Smooth muscle cell (in vitro differentiated cells): ENCODE measurements around the gene VAMP5. TPM values are rescaled to one million over a fixed set of nuclear protein-coding genes. Genes with fewer than 3 reads are reported as not detected.
A peak's percentile ranks its signal among the peaks of the same experiment; 100 is the strongest.

Experiments used
- DNase-seq: peaks from one replicate; lab custom pipeline; 2025; ENCODE audit not compliant: unreplicated experiment; lab: John Stamatoyannopoulos, UW
- H2AFZ ChIP-seq: fragments of 200-600 bp; sonication (generic); 2 replicates; pipeline ENCODE4 v1.6.0; 2016; ENCODE audit warnings: antibody characterized with exemption, low read depth, mild to moderate bottlenecking
- H3F3A ChIP-seq: fragments of 200-600 bp; sonication (generic); 2 replicates; pipeline ENCODE4 v1.6.0; 2017; ENCODE audit warnings: antibody characterized with exemption, low read depth
- H3K27ac ChIP-seq: fragments of 200-600 bp; sonication (generic); 2 replicates; pipeline ENCODE4 v1.5.1; 2016; ENCODE audit warnings: low read depth, mild to moderate bottlenecking
- H3K27me3 ChIP-seq: fragments of 200-600 bp; sonication (generic); 2 replicates; pipeline ENCODE4 v1.6.1; 2016; ENCODE audit warnings: low read depth, mild to moderate bottlenecking
- H3K36me3 ChIP-seq: fragments of 200-600 bp; sonication (generic); 2 replicates; pipeline ENCODE4 v1.5.1; 2016; ENCODE audit warnings: low read depth
- H3K4me1 ChIP-seq: fragments of 200-600 bp; sonication (generic); 2 replicates; pipeline ENCODE4 v1.5.1; 2016; ENCODE audit warnings: low read depth
- H3K4me2 ChIP-seq: fragments of 200-600 bp; sonication (generic); 2 replicates; pipeline ENCODE4 v1.6.0; 2016; ENCODE audit warnings: mild to moderate bottlenecking
- H3K4me3 ChIP-seq: fragments of 200-600 bp; sonication (generic); 2 replicates; pipeline ENCODE4 v1.5.1; 2016; ENCODE audit warnings: mild to moderate bottlenecking
- H3K79me2 ChIP-seq: fragments of 200-600 bp; sonication (generic); 2 replicates; pipeline ENCODE4 v1.6.0; 2016; ENCODE audit warnings: low read depth, mild to moderate bottlenecking
- H3K9ac ChIP-seq: fragments of 200-600 bp; sonication (generic); 2 replicates; pipeline ENCODE4 v1.6.0; 2016; ENCODE audit warnings: low read depth
- H3K9me3 ChIP-seq: fragments of 200-600 bp; sonication (generic); replicated peaks from 2 replicates; pipeline ENCODE4 v1.5.1; 2016; ENCODE audit warnings: low read depth
- H4K20me1 ChIP-seq: fragments of 200-600 bp; sonication (generic); 2 replicates; pipeline ENCODE4 v1.6.0; 2016; ENCODE audit warnings: low read depth
- CTCF ChIP-seq: fragments of 200-600 bp; sonication (generic); IDR thresholded peaks from 2 replicates; pipeline ENCODE4 v1.5.1; 2017; ENCODE audit warnings: borderline replicate concordance, mild to moderate bottlenecking, antibody characterized with exemption; ENCODE audit not compliant: insufficient read depth, poor library complexity, severe bottlenecking
- WGBS: methylation state at CpG from one replicate; pipeline ENCODE4 v1.1.7; 2016; ENCODE audit warnings: low lambda C conversion rate; 5-methylcytosine and 5-hydroxymethylcytosine counted together
- polyA plus RNA-seq: library from polyadenylated mRNA; unstranded; fragments of >200 nt; fragmentation: Nextera tagmentation; extraction: Ambion mirVana; gene quantifications from 2 replicates; pipeline ENCODE4 v1.2.1, GENCODE V29; 2016
- total RNA-seq: library from RNA; depleted of rRNA; stranded (reverse); fragments of >200 nt; gene quantifications from 2 replicates; pipeline ENCODE4 v1.2.3, GENCODE V29; 2014

The VAMP5 gene
- total and polyA plus RNA-seq, 2 experiments from 2014 or later: 6.6 to 35.9 TPM

- Histone ChIP-seq H3K9ac (peak within 1 kb of the TSS; percentile 81), H3K4me3 (peak within 1 kb of the TSS; percentile 84), H3K79me2 (peaks cover 39% of the 10 kb centered on the region), H2AFZ (peak within 1 kb of the TSS; percentile 97), H3K27ac (peak within 1 kb of the TSS; percentile 51), H3K4me2 (peak within 1 kb of the TSS; percentile 97), H3K27me3 (no peaks in the 10 kb centered on the region), H3K36me3 (peaks cover 3% of the 10 kb centered on the region), H3K4me1 (peaks cover 11% of the 10 kb centered on the region), H3F3A (no peaks in the 10 kb centered on the region), H4K20me1 (peaks cover 10% of the 10 kb centered on the region), H3K9me3 (no peaks in the 10 kb centered on the region)
- 9% methylated on average over 59 of the region's 64 CpGs for WGBS
- peak; percentile 2 for TF ChIP-seq CTCF
- DNase-seq: peak; percentile 67
These were observed 22.7 kb upstream of the VAMP5 start, which contains the start of gene GGCX for GRCh38 chr2:85561280-85562212. GGCX (minus strand) TSS chr2:85561493; CDS start chr2:85561428, 65 bp downstream.

- no peak for DNase-seq
- WGBS: 91% methylated on average over 5 of the region's 5 CpGs
- Histone ChIP-seq H3K4me1 (peaks cover 11% of the 10 kb centered on the region), H3K27ac (no peak overlapping the region), H3K36me3 (no peaks in the 10 kb centered on the region), H3K4me3 (no peak overlapping the region), H4K20me1 (peaks cover under 1% of the 10 kb centered on the region), H3K4me2 (no peak overlapping the region), H3K9ac (no peak overlapping the region), H3K27me3 (no peaks in the 10 kb centered on the region), H3K9me3 (no peaks in the 10 kb centered on the region), H3K79me2 (peaks cover 21% of the 10 kb centered on the region), H2AFZ (no peak overlapping the region), H3F3A (no peaks in the 10 kb centered on the region)
- no peak for TF ChIP-seq CTCF
These were observed 20.1 kb upstream of the VAMP5 start for GRCh38 chr2:85564144-85564563.

- H4K20me1 ChIP-seq: no peaks in the 10 kb centered on the region
- H3K4me3 ChIP-seq: no peak overlapping the region
- WGBS: 85% methylated on average over 4 of the region's 4 CpGs
- H3K79me2 ChIP-seq: no peaks in the 10 kb centered on the region
- H3K9ac ChIP-seq: no peak overlapping the region
- H3K36me3 ChIP-seq: no peaks in the 10 kb centered on the region
- no peak overlapping the region for H3K27ac ChIP-seq
- no peak overlapping the region for H2AFZ ChIP-seq
- no peak for DNase-seq
- H3K9me3 ChIP-seq: no peaks in the 10 kb centered on the region
- no peaks in the 10 kb centered on the region for H3F3A ChIP-seq
- no peak overlapping the region for H3K4me2 ChIP-seq
- TF ChIP-seq CTCF: no peak
- H3K27me3 ChIP-seq: peaks cover 5% of the 10 kb centered on the region
- H3K4me1 ChIP-seq: no peaks in the 10 kb centered on the region
These were observed 18.0 kb upstream of the VAMP5 start for GRCh38 chr2:85566265-85566664.
